ENCODE data around the gene RAD51. TPM values are rescaled to one million over a fixed set of nuclear protein-coding genes. Genes with fewer than 3 reads are reported as not detected.

Gene RAD51
- polyA plus RNA-seq, 2 donors = 2.5 to 5.9 TPM

- Histone ChIP-seq H3K27ac (ENCODE audit: low read depth in 2 of 2, low read length in 1 of 2) (no peak overlapping the region), H3K27me3 (ENCODE audit: control insufficient read depth in 1 of 2, insufficient read depth in 2 of 2, low read length in 2 of 2) (no peaks in the 10 kb centered on the region)
- 91% methylated on average over 2 of the region's 2 CpGs for WGBS, 2 donors
Observed at GRCh38 chr15:40685376-40685775, 9.6 kb upstream of the RAD51 start.

GRCh38 chr15:40688932-40689799 lies 5.8 kb upstream of the RAD51 start:
- no peak overlapping the region for H3K4me3 ChIP-seq (ENCODE audit: low read depth in 1 of 2, low read length in 2 of 2)
- no peak overlapping the region for H3K27ac ChIP-seq (ENCODE audit: low read depth in 2 of 2, low read length in 1 of 2)
- H3K27me3 ChIP-seq (ENCODE audit: control insufficient read depth in 1 of 2, insufficient read depth in 2 of 2, low read length in 2 of 2) = no peaks in the 10 kb centered on the region
- no peaks in the 10 kb centered on the region for H3K9me3 ChIP-seq (ENCODE audit: control insufficient read depth in 2 of 2, insufficient read depth in 1 of 2, low read depth in 1 of 2, low read length in 1 of 2)
- WGBS, 2 donors = 82 to 86% methylated on average over 9 of the region's 9 CpGs
- H3K4me1 ChIP-seq (ENCODE audit: control insufficient read depth in 2 of 2, insufficient read depth in 2 of 2, low read length in 1 of 2) = no peaks in the 10 kb centered on the region
- H3K36me3 ChIP-seq (ENCODE audit: control insufficient read depth in 2 of 2, insufficient read depth in 2 of 2, low read length in 1 of 2) = peaks cover 0 to 3% of the 10 kb centered on the region in 2 donors

More at GRCh38 chr15:40685376-40685775, 9.6 kb upstream of the RAD51 start:
- no peaks in the 10 kb centered on the region for H3K9me3 ChIP-seq (ENCODE audit: control insufficient read depth in 2 of 2, insufficient read depth in 1 of 2, low read depth in 1 of 2, low read length in 1 of 2)
- H3K36me3 ChIP-seq (ENCODE audit: control insufficient read depth in 2 of 2, insufficient read depth in 2 of 2, low read length in 1 of 2) = no peaks in the 10 kb centered on the region
- H3K4me1 ChIP-seq (ENCODE audit: control insufficient read depth in 2 of 2, insufficient read depth in 2 of 2, low read length in 1 of 2) = no peaks in the 10 kb centered on the region
- no peak overlapping the region for H3K4me3 ChIP-seq (ENCODE audit: low read depth in 1 of 2, low read length in 2 of 2)

- Histone ChIP-seq H3K27ac (ENCODE audit: low read depth in 2 of 2, low read length in 1 of 2) (no peak overlapping the region), H3K27me3 (ENCODE audit: control insufficient read depth in 1 of 2, insufficient read depth in 2 of 2, low read length in 2 of 2) (no peaks in the 10 kb centered on the region), H3K9me3 (ENCODE audit: control insufficient read depth in 2 of 2, insufficient read depth in 1 of 2, low read depth in 1 of 2, low read length in 1 of 2) (no peaks in the 10 kb centered on the region), H3K4me1 (ENCODE audit: control insufficient read depth in 2 of 2, insufficient read depth in 2 of 2, low read length in 1 of 2) (no peaks in the 10 kb centered on the region), H3K4me3 (ENCODE audit: low read depth in 1 of 2, low read length in 2 of 2) (no peak overlapping the region), H3K36me3 (ENCODE audit: control insufficient read depth in 2 of 2, insufficient read depth in 2 of 2, low read length in 1 of 2) (peaks cover 0 to 3% of the 10 kb centered on the region in 2 donors)
- WGBS, 2 donors = 75 to 94% methylated on average over 4 of the region's 4 CpGs
Observed at GRCh38 chr15:40691737-40692136, 3.2 kb upstream of the RAD51 start.

GRCh38 chr15:40693904-40694687 lies 878 bp upstream of the RAD51 start:
- Histone ChIP-seq H3K9me3 (ENCODE audit: control insufficient read depth in 2 of 2, insufficient read depth in 1 of 2, low read depth in 1 of 2, low read length in 1 of 2) (no peaks in the 10 kb centered on the region), H3K4me3 (ENCODE audit: low read depth in 1 of 2, low read length in 2 of 2) (peak overlapping the region; percentile 74 to 93), H3K27ac (ENCODE audit: low read depth in 2 of 2, low read length in 1 of 2) (peak overlapping the region; percentile 99 to 100), H3K27me3 (ENCODE audit: control insufficient read depth in 1 of 2, insufficient read depth in 2 of 2, low read length in 2 of 2) (no peaks in the 10 kb centered on the region), H3K4me1 (ENCODE audit: control insufficient read depth in 2 of 2, insufficient read depth in 2 of 2, low read length in 1 of 2) (no peaks in the 10 kb centered on the region), H3K36me3 (ENCODE audit: control insufficient read depth in 2 of 2, insufficient read depth in 2 of 2, low read length in 1 of 2) (peaks cover 0 to 3% of the 10 kb centered on the region in 2 donors)
- 27 to 28% methylated on average over 31 of the region's 31 CpGs for WGBS, 2 donors

- H3K9me3 ChIP-seq (ENCODE audit: control insufficient read depth in 2 of 2, insufficient read depth in 1 of 2, low read depth in 1 of 2, low read length in 1 of 2) = no peaks in the 10 kb centered on the region
- peak overlapping the region; percentile 99 to 100 for H3K27ac ChIP-seq (ENCODE audit: low read depth in 2 of 2, low read length in 1 of 2)
- no peaks in the 10 kb centered on the region for H3K27me3 ChIP-seq (ENCODE audit: control insufficient read depth in 1 of 2, insufficient read depth in 2 of 2, low read length in 2 of 2)
- peaks cover 0 to 3% of the 10 kb centered on the region in 2 donors for H3K36me3 ChIP-seq (ENCODE audit: control insufficient read depth in 2 of 2, insufficient read depth in 2 of 2, low read length in 1 of 2)
- H3K4me1 ChIP-seq (ENCODE audit: control insufficient read depth in 2 of 2, insufficient read depth in 2 of 2, low read length in 1 of 2) = no peaks in the 10 kb centered on the region
- WGBS, 2 donors = 0 to 1% methylated on average over 24 of the region's 24 CpGs
- H3K4me3 ChIP-seq (ENCODE audit: low read depth in 1 of 2, low read length in 2 of 2) = peak overlapping the region; percentile 74 to 93
Observed at GRCh38 chr15:40695469-40695890, 506 bp downstream of the RAD51 start.

- H3K36me3 ChIP-seq (ENCODE audit: control insufficient read depth in 2 of 2, insufficient read depth in 2 of 2, low read length in 1 of 2) = peaks cover 0 to 3% of the 10 kb centered on the region in 2 donors
- 84 to 89% methylated on average over 11 of the region's 11 CpGs for WGBS, 2 donors
- H3K9me3 ChIP-seq (ENCODE audit: control insufficient read depth in 2 of 2, insufficient read depth in 1 of 2, low read depth in 1 of 2, low read length in 1 of 2) = no peaks in the 10 kb centered on the region
- no peak overlapping the region for H3K27ac ChIP-seq (ENCODE audit: low read depth in 2 of 2, low read length in 1 of 2)
- H3K27me3 ChIP-seq (ENCODE audit: control insufficient read depth in 1 of 2, insufficient read depth in 2 of 2, low read length in 2 of 2) = no peaks in the 10 kb centered on the region
- peak overlapping the region in 1 of 2 donors; percentile 18 for H3K4me3 ChIP-seq (ENCODE audit: low read depth in 1 of 2, low read length in 2 of 2)
- H3K4me1 ChIP-seq (ENCODE audit: control insufficient read depth in 2 of 2, insufficient read depth in 2 of 2, low read length in 1 of 2) = no peaks in the 10 kb centered on the region
Observed at GRCh38 chr15:40696228-40696627, 1.3 kb downstream of the RAD51 start.

GRCh38 chr15:40697916-40698315 lies 2.9 kb downstream of the RAD51 start:
- WGBS, 2 donors = 97 to 98% methylated on average over 7 of the region's 7 CpGs
- H3K4me3 ChIP-seq (ENCODE audit: low read depth in 1 of 2, low read length in 2 of 2) = no peak overlapping the region
- H3K36me3 ChIP-seq (ENCODE audit: control insufficient read depth in 2 of 2, insufficient read depth in 2 of 2, low read length in 1 of 2) = no peaks in the 10 kb centered on the region
- no peaks in the 10 kb centered on the region for H3K4me1 ChIP-seq (ENCODE audit: control insufficient read depth in 2 of 2, insufficient read depth in 2 of 2, low read length in 1 of 2)
- H3K9me3 ChIP-seq (ENCODE audit: control insufficient read depth in 2 of 2, insufficient read depth in 1 of 2, low read depth in 1 of 2, low read length in 1 of 2) = no peaks in the 10 kb centered on the region
- H3K27me3 ChIP-seq (ENCODE audit: control insufficient read depth in 1 of 2, insufficient read depth in 2 of 2, low read length in 2 of 2) = no peaks in the 10 kb centered on the region
- no peak overlapping the region for H3K27ac ChIP-seq (ENCODE audit: low read depth in 2 of 2, low read length in 1 of 2)

- Histone ChIP-seq H3K9me3 (ENCODE audit: control insufficient read depth in 2 of 2, insufficient read depth in 1 of 2, low read depth in 1 of 2, low read length in 1 of 2) (no peaks in the 10 kb centered on the region), H3K4me3 (ENCODE audit: low read depth in 1 of 2, low read length in 2 of 2) (no peak overlapping the region), H3K4me1 (ENCODE audit: control insufficient read depth in 2 of 2, insufficient read depth in 2 of 2, low read length in 1 of 2) (no peaks in the 10 kb centered on the region), H3K27ac (ENCODE audit: low read depth in 2 of 2, low read length in 1 of 2) (no peak overlapping the region), H3K36me3 (ENCODE audit: control insufficient read depth in 2 of 2, insufficient read depth in 2 of 2, low read length in 1 of 2) (no peaks in the 10 kb centered on the region), H3K27me3 (ENCODE audit: control insufficient read depth in 1 of 2, insufficient read depth in 2 of 2, low read length in 2 of 2) (no peaks in the 10 kb centered on the region)
- WGBS, 2 donors = 93 to 97% methylated on average over 7 of the region's 7 CpGs
Observed at GRCh38 chr15:40702077-40702476, 7.1 kb downstream of the RAD51 start.

GRCh38 chr15:40706121-40706520 lies 11.1 kb downstream of the RAD51 start:
- H3K4me1 ChIP-seq (ENCODE audit: control insufficient read depth in 2 of 2, insufficient read depth in 2 of 2, low read length in 1 of 2) = no peaks in the 10 kb centered on the region
- no peaks in the 10 kb centered on the region for H3K36me3 ChIP-seq (ENCODE audit: control insufficient read depth in 2 of 2, insufficient read depth in 2 of 2, low read length in 1 of 2)
- no peak overlapping the region for H3K27ac ChIP-seq (ENCODE audit: low read depth in 2 of 2, low read length in 1 of 2)
- no peaks in the 10 kb centered on the region for H3K27me3 ChIP-seq (ENCODE audit: control insufficient read depth in 1 of 2, insufficient read depth in 2 of 2, low read length in 2 of 2)
- no peaks in the 10 kb centered on the region for H3K9me3 ChIP-seq (ENCODE audit: control insufficient read depth in 2 of 2, insufficient read depth in 1 of 2, low read depth in 1 of 2, low read length in 1 of 2)
- WGBS, 2 donors = 84 to 96% methylated on average over 2 of the region's 2 CpGs
- no peak overlapping the region for H3K4me3 ChIP-seq (ENCODE audit: low read depth in 1 of 2, low read length in 2 of 2)

Measured in esophagus (tissue), 2 donors.